OCI-M2 (cell line): ENCODE measurements around the gene TFB1M.

ENCODE experiments used
- DNase-seq: peaks from one replicate; lab custom pipeline; 2025; ENCODE audit not compliant: unreplicated experiment; lab: John Stamatoyannopoulos, UW

TFB1M gene

DNA sequence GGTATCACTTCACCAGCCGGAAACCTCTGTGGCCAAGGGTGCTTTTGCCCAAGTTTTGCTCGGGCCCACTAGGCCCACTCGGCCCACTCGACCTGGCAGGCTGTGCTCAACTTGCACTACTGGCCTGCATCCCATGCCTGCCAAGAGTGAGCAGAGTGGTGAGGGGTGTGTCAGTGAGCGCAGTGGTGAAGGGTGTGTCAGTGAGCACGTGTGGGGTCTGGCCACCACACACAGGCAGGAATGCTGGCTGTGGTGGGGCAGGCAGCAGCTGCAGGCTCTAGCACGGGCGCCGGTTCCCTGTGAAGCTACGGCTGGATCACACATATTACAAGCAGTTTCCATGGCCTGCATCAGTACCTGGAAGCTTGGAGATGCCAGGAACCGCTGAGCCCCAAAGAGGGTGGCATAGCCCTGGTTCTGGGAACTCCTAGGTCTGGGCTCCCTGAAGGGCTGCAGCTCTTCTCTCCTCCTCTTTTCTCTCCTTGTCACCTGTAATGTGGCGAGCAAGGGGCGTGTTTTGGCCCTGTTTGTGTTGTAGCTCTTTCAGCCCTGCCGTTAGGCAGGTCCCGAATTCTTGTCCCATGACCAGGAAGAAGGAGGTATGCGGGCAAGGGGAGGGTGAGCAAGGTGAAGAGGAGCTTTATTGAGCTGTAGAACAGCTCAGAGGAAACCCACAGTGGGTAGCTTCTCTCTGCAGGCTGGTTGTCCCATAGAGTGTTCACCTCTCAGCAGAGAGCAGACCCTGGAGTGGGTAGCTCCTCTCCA, 101.5 kb downstream of the TFB1M start:
- DNase-seq: no peak

DNA sequence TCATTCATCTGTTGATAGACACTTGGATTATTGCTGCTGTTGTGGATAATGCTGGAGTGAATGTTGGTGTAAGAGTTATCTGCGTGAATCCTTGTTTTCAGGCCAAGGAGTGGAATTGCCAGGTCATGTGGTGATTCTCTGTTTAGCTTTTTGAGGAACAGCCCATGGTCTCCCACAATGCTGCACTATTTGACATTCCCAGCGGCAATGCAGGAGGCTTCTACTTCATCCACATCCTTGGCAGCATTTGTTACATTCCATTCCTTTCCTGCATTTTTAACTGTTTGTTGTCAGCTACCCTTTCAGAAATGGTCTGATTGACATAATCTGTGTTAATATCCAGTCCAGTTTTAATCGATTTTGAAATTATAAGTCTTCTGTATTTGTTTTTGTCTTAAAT, 102.2 kb downstream of the TFB1M start:
- DNase-seq: no peak

DNA sequence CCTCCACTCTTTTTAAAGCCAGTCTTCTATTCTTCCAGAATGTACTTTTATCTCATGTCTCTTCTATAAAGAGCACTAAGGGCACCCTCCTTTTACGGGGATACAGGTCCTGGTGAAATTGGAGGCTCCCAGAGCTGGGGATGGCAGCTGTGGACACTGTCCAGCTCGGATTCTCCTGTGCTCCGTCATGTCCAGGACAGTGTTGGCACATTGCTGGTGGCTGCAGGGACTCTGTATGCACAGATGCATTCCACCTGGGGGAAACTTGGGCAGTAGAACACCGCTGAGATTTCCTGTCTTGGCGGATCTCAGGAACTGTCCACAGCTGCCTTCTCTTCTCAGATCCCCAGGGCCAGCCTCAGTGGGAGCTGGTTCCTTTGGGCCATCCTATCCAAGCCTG, 107.1 kb downstream of the TFB1M start:
- DNase-seq: no peak
